A204.1 (cell line): Measurements from ENCODE around the gene LKAAEAR1.

Experiments used
- FAIRE-seq: peaks from 2 replicates; lab custom pipeline; 2012; peaks lifted over from hg19 to GRCh38; lab: Jason Lieb, UNC

LKAAEAR1 gene

GRCh38 chr20:64078934-64079272 is 5.3 kb downstream of the LKAAEAR1 start:
- no peak for FAIRE-seq

GRCh38 chr20:64077876-64078551 is 6.2 kb downstream of the LKAAEAR1 start:
- FAIRE-seq = no peak

GRCh38 chr20:64077541-64077875 is 6.7 kb downstream of the LKAAEAR1 start:
- no peak for FAIRE-seq

- FAIRE-seq = no peak
Observed at GRCh38 chr20:64077094-64077493, 7.1 kb downstream of the LKAAEAR1 start.

GRCh38 chr20:64076061-64076997 is 7.9 kb downstream of the LKAAEAR1 start:
- FAIRE-seq = no peak

GRCh38 chr20:64075556-64075955 is 8.6 kb downstream of the LKAAEAR1 start:
- no peak for FAIRE-seq

GRCh38 chr20:64074963-64075362 is 9.2 kb downstream of the LKAAEAR1 start:
- FAIRE-seq = no peak

- FAIRE-seq = no peak
Observed at GRCh38 chr20:64074184-64074789, 9.9 kb downstream of the LKAAEAR1 start.

GRCh38 chr20:64073476-64074183 is 10.6 kb downstream of the LKAAEAR1 start:
- FAIRE-seq = no peak

GRCh38 chr20:64072498-64073063 is 11.6 kb downstream of the LKAAEAR1 start:
- no peak for FAIRE-seq

- no peak for FAIRE-seq
Observed at GRCh38 chr20:64071341-64072332, 12.6 kb downstream of the LKAAEAR1 start.

- FAIRE-seq = no peak
Observed at GRCh38 chr20:64070244-64070993, 13.8 kb downstream of the LKAAEAR1 start.

- no peak for FAIRE-seq
Observed at GRCh38 chr20:64069614-64070243, 14.5 kb downstream of the LKAAEAR1 start.

GRCh38 chr20:64069209-64069613 is 15.0 kb downstream of the LKAAEAR1 start:
- no peak for FAIRE-seq

GRCh38 chr20:64068386-64069208 is 15.6 kb downstream of the LKAAEAR1 start:
- no peak for FAIRE-seq

- no peak for FAIRE-seq
Observed at GRCh38 chr20:64067733-64068307, 16.4 kb downstream of the LKAAEAR1 start.

- no peak for FAIRE-seq
Observed at GRCh38 chr20:64067005-64067632, 17.1 kb downstream of the LKAAEAR1 start.

- FAIRE-seq = no peak
Observed at GRCh38 chr20:64065974-64066343, 18.2 kb downstream of the LKAAEAR1 start.
